Keratinocyte (primary cell): ENCODE results near the gene SLC51B. TPM values are rescaled to one million over a fixed set of nuclear protein-coding genes. Genes with fewer than 3 reads are reported as not detected.
"Not testable (repeated sequence)": the region's sequence is repeated elsewhere in the genome, so short reads cannot be mapped to it uniquely, and the experiment has no call there.

Source experiments
- DNase-seq: peaks from one replicate; pipeline ENCODE4 v3.0.0-alpha.2; 2011; ENCODE audit warnings: low read depth, missing footprints, low spot score
- FAIRE-seq: peaks from 2 replicates; lab custom pipeline; 2011; peaks lifted over from hg19 to GRCh38; lab: Jason Lieb, UNC
- H2AFZ ChIP-seq: 2 replicates; pipeline ENCODE4 v1.6.0; 2012; ENCODE audit warnings: low read length, control low read depth, inconsistent platforms; ENCODE audit not compliant: control insufficient read depth
- H3K27ac ChIP-seq: 2 replicates; pipeline ENCODE4 v1.5.1; 2011; ENCODE audit warnings: low read length; ENCODE audit not compliant: control insufficient read depth, insufficient read depth
- H3K27me3 ChIP-seq: 3 replicates; pipeline ENCODE4 v1.6.0; 2011; ENCODE audit warnings: low read length; ENCODE audit not compliant: control insufficient read depth, insufficient read depth; ENCODE audit errors: extremely low read depth
- H3K36me3 ChIP-seq, 2 experiments: 2 replicates in 1 of 2; 3 replicates in 1 of 2; pipeline ENCODE4 v1.5.1; 2011; ENCODE audit warnings: low read length in 2 of 2, mild to moderate bottlenecking in 1 of 2; ENCODE audit not compliant: control insufficient read depth in 2 of 2, insufficient read depth in 2 of 2; ENCODE audit errors: extremely low read depth in 1 of 2
- H3K4me1 ChIP-seq: 3 replicates; pipeline ENCODE4 v1.5.1; 2011; ENCODE audit warnings: low read length; ENCODE audit not compliant: control insufficient read depth, insufficient read depth; ENCODE audit errors: extremely low read depth
- H3K4me2 ChIP-seq: 3 replicates; pipeline ENCODE4 v1.6.0; 2011; ENCODE audit warnings: low read depth, low read length; ENCODE audit not compliant: control insufficient read depth, insufficient read depth; ENCODE audit errors: extremely low read depth
- H3K4me3 ChIP-seq, 3 experiments: fragments of 200-600 bp in 1 of 3; sonication (generic) in 1 of 3; 2 replicates in 2 of 3; 3 replicates in 1 of 3; pipeline ENCODE4 v1.5.1; 2011 to 2016; ENCODE audit warnings: low read length in 3 of 3, mild to moderate bottlenecking in 3 of 3, control low read depth in 2 of 3, inconsistent platforms in 1 of 3, low read depth in 1 of 3, mixed read lengths in 1 of 3, mixed run types in 1 of 3, moderate library complexity in 1 of 3; ENCODE audit not compliant: control insufficient read depth in 2 of 3, insufficient read depth in 2 of 3; ENCODE audit errors: extremely low read depth in 1 of 3
- H3K79me2 ChIP-seq: 2 replicates; pipeline ENCODE4 v1.6.0; 2012; ENCODE audit warnings: low read length; ENCODE audit not compliant: control insufficient read depth, insufficient read depth
- H3K9ac ChIP-seq: 3 replicates; pipeline ENCODE4 v1.6.0; 2011; ENCODE audit warnings: low read length; ENCODE audit not compliant: control insufficient read depth, insufficient read depth; ENCODE audit errors: extremely low read depth
- H3K9me1 ChIP-seq: 3 replicates; pipeline ENCODE4 v1.6.0; 2011; ENCODE audit warnings: low read length; ENCODE audit not compliant: control insufficient read depth, insufficient read depth; ENCODE audit errors: extremely low read depth
- H3K9me3 ChIP-seq: 2 replicates; pipeline ENCODE4 v1.5.1; 2012; ENCODE audit warnings: low read depth, low read length; ENCODE audit not compliant: control insufficient read depth
- H4K20me1 ChIP-seq: 3 replicates; pipeline ENCODE4 v1.6.0; 2011; ENCODE audit warnings: low read length; ENCODE audit not compliant: control insufficient read depth, insufficient read depth; ENCODE audit errors: extremely low read depth
- CTCF ChIP-seq, 3 experiments: IDR thresholded peaks in 1 of 3; conservative IDR thresholded peaks in 1 of 3; optimal IDR thresholded peaks in 1 of 3; 2 replicates in 2 of 3; 3 replicates in 1 of 3; pipeline versions ENCODE3 to v1.5.1; 2011; ENCODE audit warnings: low read length in 3 of 3, mild to moderate bottlenecking in 3 of 3, moderate library complexity in 2 of 3, control low read depth in 1 of 3, inconsistent platforms in 1 of 3; ENCODE audit not compliant: insufficient read depth in 2 of 3; ENCODE audit errors: extremely low read depth in 1 of 3
- EZH2 ChIP-seq: IDR thresholded peaks from one replicate; pipeline ENCODE4 v1.6.1; 2012; ENCODE audit warnings: inconsistent platforms, mild to moderate bottlenecking, low read length, moderate library complexity
- dilution Hi-C: fragments of 300-500 bp; cut with MboI; formaldehyde crosslinking; loops from one replicate; pipeline ENCODE4 v1.7.0; 2020; ENCODE audit warnings: low sequenced_read_pairs; ENCODE audit not compliant: extremely low pct_ligation_motif_present
- polyA plus RNA-seq, 5 experiments: library from polyadenylated mRNA; depleted of rRNA in 3 of 5; stranded (reverse) in 3 of 5; stranded (forward) in 1 of 5; unstranded in 1 of 5; fragments of >200 nt; gene quantifications; 1 replicate in 1 of 5; 2 replicates in 3 of 5; 3 replicates in 1 of 5; pipeline versions ENCODE4 v1.2.1 to v1.2.3, GENCODE V29; 2011 to 2012; ENCODE audit warnings: missing spikeins in 2 of 5, low read depth in 1 of 5, low replicate concordance in 1 of 5

Gene SLC51B
- polyA plus RNA-seq, 1 donor (not counting 4 experiments of a cell fraction or from before 2014, with no cell fraction given): not detected

GRCh38 chr15:65006876-65007275 lies 38.3 kb upstream of the SLC51B start:
- Histone ChIP-seq H3K4me2 (no peak overlapping the region), H4K20me1 (no peaks in the 10 kb centered on the region), H2AFZ (no peak overlapping the region), H3K4me3 (no peak overlapping the region), H3K27me3 (no peaks in the 10 kb centered on the region), H3K36me3 (peaks cover 4 to 5% of the 10 kb centered on the region in 2 experiments), H3K9ac (no peak overlapping the region), H3K9me3 (no peaks in the 10 kb centered on the region), H3K4me1 (peaks cover 4% of the 10 kb centered on the region), H3K27ac (no peak overlapping the region), H3K9me1 (no peaks in the 10 kb centered on the region), H3K79me2 (no peaks in the 10 kb centered on the region)
- DNase-seq: no peak
- TF ChIP-seq CTCF (optimal IDR thresholded peaks at IDR 0.05 in 1 of 3, IDR thresholded peaks at IDR 0.05 in 1 of 3, conservative IDR thresholded peaks at IDR 0.05 in 1 of 3; ENCODE audit: extremely low read depth in 1 of 3, insufficient read depth in 2 of 3, low read length in 3 of 3): no peak
- TF ChIP-seq EZH2: no peak
- no peak for FAIRE-seq
- dilution Hi-C loops: no loop called here

- DNase-seq (no peak), FAIRE-seq (peak; percentile 36)
- no peak overlapping the region for H2AFZ ChIP-seq
- TF ChIP-seq CTCF (optimal IDR thresholded peaks at IDR 0.05 in 1 of 3, IDR thresholded peaks at IDR 0.05 in 1 of 3, conservative IDR thresholded peaks at IDR 0.05 in 1 of 3; ENCODE audit: extremely low read depth in 1 of 3, insufficient read depth in 2 of 3, low read length in 3 of 3): no peak
- no peak for TF ChIP-seq EZH2
- peaks cover 5 to 7% of the 10 kb centered on the region in 2 experiments for H3K36me3 ChIP-seq
- no peak overlapping the region for H3K4me2 ChIP-seq
- H3K4me1 ChIP-seq: peaks cover 4% of the 10 kb centered on the region
- H3K9ac ChIP-seq: no peak overlapping the region
- no peak overlapping the region for H3K4me3 ChIP-seq
- no peaks in the 10 kb centered on the region for H3K79me2 ChIP-seq
- no peaks in the 10 kb centered on the region for H4K20me1 ChIP-seq
- H3K9me3 ChIP-seq: no peaks in the 10 kb centered on the region
- dilution Hi-C loops: no loop called here
- no peaks in the 10 kb centered on the region for H3K27me3 ChIP-seq
- no peak overlapping the region for H3K27ac ChIP-seq
- no peaks in the 10 kb centered on the region for H3K9me1 ChIP-seq
These were observed 36.2 kb upstream of the SLC51B start for GRCh38 chr15:65008983-65009382.

GRCh38 chr15:65011198-65011597 lies 34.0 kb upstream of the SLC51B start:
- H3K4me3 ChIP-seq, H3K27ac ChIP-seq, DNase-seq, H3K9me3 ChIP-seq, H3K4me2 ChIP-seq, H3K9ac ChIP-seq, H3K9me1 ChIP-seq, H3K27me3 ChIP-seq, FAIRE-seq, H3K79me2 ChIP-seq, H2AFZ ChIP-seq, H3K4me1 ChIP-seq, dilution Hi-C loops, H4K20me1 ChIP-seq: not testable (repeated sequence)
- peaks cover 12 to 15% of the 10 kb centered on the region in 2 experiments for H3K36me3 ChIP-seq
